Stimulated activated effector memory CD8-positive, alpha-beta T cell treated with anti-CD3 and anti-CD28 coated beads, Interleukin-12 subunit alpha, Interleukin-12 subunit beta, amount 100 ng/mL, for 72 hours (primary cell): ENCODE results near the gene ZBTB22.

Experiments
- ATAC-seq: fragments of 150-1000 bp; cut with Tn5 transposase; 2 replicates; pipeline ENCODE4 v1.10.0; 2021
- DNase-seq, 2 donors: peaks; one replicate each; pipeline ENCODE4 v3.0.0; 2021 to 2022; ENCODE audit warnings: low spot score in 2 of 2
- H3K27ac Mint-ChIP-seq: one replicate; pipeline ENCODE4 v1.8.0; 2022; ENCODE audit warnings: mild to moderate bottlenecking, mixed read lengths
- H3K36me3 Mint-ChIP-seq: one replicate; pipeline ENCODE4 v1.8.0; 2022; ENCODE audit warnings: mild to moderate bottlenecking, mixed read lengths
- H3K4me1 Mint-ChIP-seq: one replicate; pipeline ENCODE4 v1.8.0; 2022; ENCODE audit warnings: mixed read lengths
- H3K4me3 Mint-ChIP-seq: one replicate; pipeline ENCODE4 v1.8.0; 2022; ENCODE audit warnings: mild to moderate bottlenecking, mixed read lengths
- H3K9me3 Mint-ChIP-seq: one replicate; pipeline ENCODE4 v1.8.0; 2022; ENCODE audit warnings: mixed read lengths

Gene ZBTB22

GRCh38 chr6:33271468-33272274, 45.9 kb downstream of the ZBTB22 start, which contains the start of the genes RPS18 and VPS52:
Gene RPS18 (plus strand): TSS chr6:33272075. CDS start chr6:33272120, 45 bp downstream.
Gene VPS52 (minus strand): TSS chr6:33271876. CDS start chr6:33271675, 201 bp downstream.
- Mint-ChIP-seq H3K4me1 (peaks cover 60% of the 10 kb centered on the region), H3K4me3 (peak within 1 kb of the TSS; percentile 89), H3K36me3 (peaks cover 83% of the 10 kb centered on the region), H3K9me3 (no peaks in the 10 kb centered on the region), H3K27ac (peak within 1 kb of the TSS; percentile 99)
- peak; percentile 92 for ATAC-seq
- DNase-seq: peak; percentile 84 to 96

- DNase-seq: no peak
- H3K9me3 Mint-ChIP-seq: no peaks in the 10 kb centered on the region
- H3K4me3 Mint-ChIP-seq: peak overlapping the region; percentile 89
- H3K27ac Mint-ChIP-seq: peak overlapping the region; percentile 99
- peak; percentile 7 for ATAC-seq
- peaks cover 83% of the 10 kb centered on the region for H3K36me3 Mint-ChIP-seq
- H3K4me1 Mint-ChIP-seq: peaks cover 54% of the 10 kb centered on the region
Observed at GRCh38 chr6:33271117-33271467, 46.5 kb downstream of the ZBTB22 start.
